GM12892 (cell line): ENCODE measurements around the gene CACHD1.

Experiments used
- POLR2A ChIP-seq: IDR thresholded peaks from 2 replicates; pipeline ENCODE4 v1.6.1; 2011; ENCODE audit warnings: low read depth, low read length, control low read depth
- POLR2AphosphoS5 ChIP-seq: IDR thresholded peaks from 2 replicates; pipeline ENCODE4 v1.6.1; 2011; ENCODE audit warnings: low read depth, low read length, control low read depth
- TAF1 ChIP-seq: IDR thresholded peaks from 2 replicates; pipeline ENCODE4 v1.6.1; 2011; ENCODE audit warnings: low read depth, mild to moderate bottlenecking, control low read depth, low read length, borderline replicate concordance

- TF ChIP-seq POLR2A = no peak
- TF ChIP-seq POLR2AphosphoS5 = no peak
- no peak for TF ChIP-seq TAF1
These were observed 41.1 kb downstream of the CACHD1 start for GRCh38 chr1:64511044-64511443.
